ENCODE results near the gene PIK3AP1. TPM values are rescaled to one million over a fixed set of nuclear protein-coding genes. Genes with fewer than 3 reads are reported as not detected.

The PIK3AP1 gene
- total and polyA plus RNA-seq, 2 of the 13 experiments (the other 11 are each of a cell fraction or from before 2014, with no cell fraction given) = 3.6 to 13.8 TPM

- TF ChIP-seq NR2F1 (CRISPR knock-in tag; IDR thresholded peaks at IDR 0.05) (peak; percentile 28 to 61; a peak in 1 of 4 replicates), ESRRA (CRISPR knock-in tag; IDR thresholded peaks at IDR 0.05; ENCODE audit: low read depth) (no peak), HIC2 (CRISPR knock-in tag; IDR thresholded peaks at IDR 0.05; ENCODE audit: low read depth) (no peak), KLF9 (CRISPR knock-in tag; IDR thresholded peaks at IDR 0.05; ENCODE audit: low read depth) (no peak), BHLHE40 (IDR thresholded peaks at IDR 0.05; ENCODE audit: low read length) (peak; percentile 61), JUNB (CRISPR knock-in tag; IDR thresholded peaks at IDR 0.05; ENCODE audit: borderline replicate concordance) (no peak), ZNF280D (CRISPR knock-in tag; IDR thresholded peaks at IDR 0.05) (no peak), TBP (CRISPR knock-in tag; IDR thresholded peaks at IDR 0.05) (no peak), BCL3 (CRISPR knock-in tag; IDR thresholded peaks at IDR 0.05) (no peak), ZNF251 (CRISPR knock-in tag; IDR thresholded peaks at IDR 0.05) (no peak), HNRNPL (IDR thresholded peaks at IDR 0.05; ENCODE audit: low read depth, low read length) (no peak), SRY (CRISPR knock-in tag; IDR thresholded peaks at IDR 0.05) (no peak), KAT7 (CRISPR knock-in tag; IDR thresholded peaks at IDR 0.05; ENCODE audit: borderline replicate concordance) (0 out of 2 replicates have a peak, but pooled peaks have one; percentile 35), GTF2F1 (IDR thresholded peaks at IDR 0.05; ENCODE audit: low read length) (no peak), ZBTB37 (CRISPR knock-in tag; IDR thresholded peaks at IDR 0.05) (no peak), FOXA3 (CRISPR knock-in tag; IDR thresholded peaks at IDR 0.05) (peak; percentile 99), MIXL1 (CRISPR knock-in tag; IDR thresholded peaks at IDR 0.05) (peak; percentile 78), NR0B2 (CRISPR knock-in tag; IDR thresholded peaks at IDR 0.05) (no peak), HBP1 (CRISPR knock-in tag; IDR thresholded peaks at IDR 0.05; ENCODE audit: low read depth) (no peak), ZNF382 (CRISPR knock-in tag; IDR thresholded peaks at IDR 0.05; ENCODE audit: borderline replicate concordance) (no peak), TRIM24 (CRISPR knock-in tag; IDR thresholded peaks at IDR 0.05) (no peak)
Measured at GRCh38 chr10:96670786-96671185, 49.5 kb downstream of the PIK3AP1 start (continued).
